ENCODE measurements around the gene TEX13A.

TEX13A gene

GRCh38 chrX:105229146-105229545, 8.7 kb upstream of the TEX13A start:
- no peak overlapping the region for H3K4me3 ChIP-seq (ENCODE audit: low read length, poor library complexity, severe bottlenecking)
- no peaks in the 10 kb centered on the region for H3K36me3 ChIP-seq (ENCODE audit: insufficient read depth, low read length)
- H3K9me3 ChIP-seq (ENCODE audit: insufficient read depth, low read depth, low read length) = no peaks in the 10 kb centered on the region
- H3K4me2 ChIP-seq (ENCODE audit: low read depth, low read length, poor library complexity, severe bottlenecking) = no peak overlapping the region
- H2AFZ ChIP-seq (ENCODE audit: low read length) = no peak overlapping the region
- no peaks in the 10 kb centered on the region for H3F3A ChIP-seq (ENCODE audit: low read depth)
- no peak for TF ChIP-seq CTCF (conservative IDR thresholded peaks at IDR 0.05; ENCODE audit: low read length)
- TF ChIP-seq EZH2phosphoT487 (IDR thresholded peaks at IDR 0.05; ENCODE audit: borderline replicate concordance) = no peak
- no peaks in the 10 kb centered on the region for H3K4me1 ChIP-seq (ENCODE audit: insufficient read depth, low read length, poor library complexity, severe bottlenecking)
- H3K9me2 ChIP-seq (replicated peaks; ENCODE audit: low read depth, low read length) = no peaks in the 10 kb centered on the region
- H3K9ac ChIP-seq (ENCODE audit: low read depth, low read length, poor library complexity, severe bottlenecking) = no peak overlapping the region
- no peaks in the 10 kb centered on the region for H4K20me1 ChIP-seq (ENCODE audit: insufficient read depth, low read length, poor library complexity, severe bottlenecking)
- H3K79me2 ChIP-seq (ENCODE audit: insufficient read depth, low read length) = no peaks in the 10 kb centered on the region
- H3K27me3 ChIP-seq (ENCODE audit: insufficient read depth, low read length, poor library complexity, severe bottlenecking) = no peaks in the 10 kb centered on the region

DNA sequence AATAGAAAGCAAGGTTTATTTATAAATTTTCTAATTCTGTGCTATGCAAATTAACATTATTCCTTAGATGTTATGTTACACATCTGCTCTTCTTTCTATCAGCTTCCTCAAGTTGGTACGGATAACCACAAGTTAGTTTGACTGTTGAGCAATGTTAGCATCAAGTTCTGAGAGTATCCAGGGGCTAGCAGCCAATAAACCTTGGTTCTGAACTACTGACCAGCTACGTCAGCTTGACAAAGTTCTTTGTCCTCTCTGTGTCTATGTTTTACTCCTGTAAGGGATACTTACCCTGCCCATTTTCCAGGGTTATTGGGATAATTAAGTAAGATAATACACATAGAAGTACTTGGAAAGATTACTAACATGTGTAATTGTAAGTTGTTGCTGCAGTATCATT, 8.1 kb upstream of the TEX13A start:
- Histone ChIP-seq H3K27me3 (ENCODE audit: insufficient read depth, low read length, poor library complexity, severe bottlenecking) (no peaks in the 10 kb centered on the region), H3K9me2 (replicated peaks; ENCODE audit: low read depth, low read length) (no peaks in the 10 kb centered on the region), H3K9me3 (ENCODE audit: insufficient read depth, low read depth, low read length) (no peaks in the 10 kb centered on the region), H3K4me3 (ENCODE audit: low read length, poor library complexity, severe bottlenecking) (no peak overlapping the region), H4K20me1 (ENCODE audit: insufficient read depth, low read length, poor library complexity, severe bottlenecking) (no peaks in the 10 kb centered on the region), H3K4me2 (ENCODE audit: low read depth, low read length, poor library complexity, severe bottlenecking) (no peak overlapping the region), H3K79me2 (ENCODE audit: insufficient read depth, low read length) (no peaks in the 10 kb centered on the region), H3K4me1 (ENCODE audit: insufficient read depth, low read length, poor library complexity, severe bottlenecking) (no peaks in the 10 kb centered on the region), H3F3A (ENCODE audit: low read depth) (no peaks in the 10 kb centered on the region), H2AFZ (ENCODE audit: low read length) (no peak overlapping the region), H3K36me3 (ENCODE audit: insufficient read depth, low read length) (no peaks in the 10 kb centered on the region), H3K9ac (ENCODE audit: low read depth, low read length, poor library complexity, severe bottlenecking) (no peak overlapping the region)
- TF ChIP-seq EZH2phosphoT487 (IDR thresholded peaks at IDR 0.05; ENCODE audit: borderline replicate concordance) = no peak
- TF ChIP-seq CTCF (conservative IDR thresholded peaks at IDR 0.05; ENCODE audit: low read length) = no peak

DNA sequence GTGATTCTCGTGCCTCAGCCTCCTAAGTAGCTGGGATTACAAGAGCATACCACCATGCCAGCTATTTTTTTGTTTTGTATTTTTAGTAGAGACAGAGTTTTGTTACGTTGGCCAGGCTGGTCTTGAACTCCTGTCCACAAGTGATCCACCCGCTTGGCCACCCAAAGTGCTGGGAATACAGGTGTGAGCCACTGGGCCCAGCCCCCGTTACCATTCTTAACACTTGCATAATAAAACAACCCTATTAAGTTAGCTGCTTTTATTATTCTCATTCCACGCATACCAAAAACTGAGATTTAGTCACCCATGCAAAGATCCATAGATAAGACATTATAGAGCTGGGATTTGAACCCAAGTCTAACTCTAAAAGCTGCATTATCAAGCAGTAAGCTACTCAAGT, 6.0 kb upstream of the TEX13A start:
- TF ChIP-seq EZH2phosphoT487 (IDR thresholded peaks at IDR 0.05; ENCODE audit: borderline replicate concordance) (no peak), CTCF (conservative IDR thresholded peaks at IDR 0.05; ENCODE audit: low read length) (no peak)
- no peak overlapping the region for H2AFZ ChIP-seq (ENCODE audit: low read length)
- H3F3A ChIP-seq (ENCODE audit: low read depth) = no peaks in the 10 kb centered on the region
- H3K9me2 ChIP-seq (replicated peaks; ENCODE audit: low read depth, low read length) = no peaks in the 10 kb centered on the region
- no peaks in the 10 kb centered on the region for H3K36me3 ChIP-seq (ENCODE audit: insufficient read depth, low read length)
- no peaks in the 10 kb centered on the region for H3K79me2 ChIP-seq (ENCODE audit: insufficient read depth, low read length)
- no peak overlapping the region for H3K9ac ChIP-seq (ENCODE audit: low read depth, low read length, poor library complexity, severe bottlenecking)
- no peak overlapping the region for H3K4me3 ChIP-seq (ENCODE audit: low read length, poor library complexity, severe bottlenecking)
- no peaks in the 10 kb centered on the region for H3K4me1 ChIP-seq (ENCODE audit: insufficient read depth, low read length, poor library complexity, severe bottlenecking)
- no peak overlapping the region for H3K4me2 ChIP-seq (ENCODE audit: low read depth, low read length, poor library complexity, severe bottlenecking)
- no peaks in the 10 kb centered on the region for H3K9me3 ChIP-seq (ENCODE audit: insufficient read depth, low read depth, low read length)
- H4K20me1 ChIP-seq (ENCODE audit: insufficient read depth, low read length, poor library complexity, severe bottlenecking) = no peaks in the 10 kb centered on the region
- H3K27me3 ChIP-seq (ENCODE audit: insufficient read depth, low read length, poor library complexity, severe bottlenecking) = no peaks in the 10 kb centered on the region
